GM12878 (cell line): ENCODE data around the gene SOS1. TPM values are rescaled to one million over a fixed set of nuclear protein-coding genes. Genes with fewer than 3 reads are reported as not detected.
A peak's percentile ranks its signal among the peaks of the same experiment; 100 is the strongest.

Source experiments
- ATAC-seq: fragments of 200-7000 bp; cut with Tn5 transposase; 3 replicates; pipeline ENCODE4 v1.9.1; 2020; ENCODE audit warnings: mild to moderate bottlenecking, moderate library complexity
- BruUV-seq: library from RNA; stranded (reverse); fragments of 400-500 nt; replicated peaks from 2 replicates; lab custom pipeline; 2021; lab: Mats Ljungman, UMichigan
- CTCF ChIA-PET: fragments of 300-600 bp; sonication (Branson Sonifier 250); formaldehyde crosslinking; extraction: SDS; loops from one replicate; lab custom pipeline; 2021; ENCODE audit warnings: inconsistent platforms; lab: Yijun Ruan, JAX
- POLR2A ChIA-PET: fragments of 350-600 bp; formaldehyde crosslinking; extraction: SDS; loops from one replicate; lab custom pipeline; 2021; ENCODE audit warnings: inconsistent platforms; lab: Charles Lee
- RAD21 ChIA-PET: fragments of 300-600 bp; sonication (Branson Sonifier 250); formaldehyde crosslinking; loops from one replicate; lab custom pipeline; 2023; ENCODE audit warnings: antibody characterized with exemption; ENCODE audit not compliant: unreplicated experiment; lab: Charles Lee
- SMC1A ChIA-PET: fragments of 300-600 bp; sonication (Branson Sonifier 250); formaldehyde crosslinking; loops from one replicate; lab custom pipeline; 2023; ENCODE audit not compliant: unreplicated experiment, uncharacterized antibody; lab: Charles Lee
- DNase-seq: peaks from one replicate; pipeline ENCODE4 v3.0.0-alpha.2; 2011; ENCODE audit warnings: low read depth, low spot score
- FAIRE-seq: peaks from 3 replicates; lab custom pipeline; 2011; peaks lifted over from hg19 to GRCh38; lab: Jason Lieb, UNC
- H2AFZ ChIP-seq: 2 replicates; pipeline ENCODE4 v1.6.0; 2011; ENCODE audit warnings: low read depth, low read length, control low read depth; ENCODE audit not compliant: control insufficient read depth
- H3K27ac ChIP-seq: 2 replicates; pipeline ENCODE4 v1.5.1; 2011; ENCODE audit warnings: control low read depth; ENCODE audit not compliant: control insufficient read depth, insufficient read depth
- H3K27me3 ChIP-seq, 2 experiments: replicated peaks in 1 of 2; 2 replicates each; pipeline versions ENCODE4 v1.6.0 to v1.6.1; 2011; ENCODE audit warnings: low read length in 1 of 2; ENCODE audit not compliant: control insufficient read depth in 2 of 2, insufficient read depth in 2 of 2
- H3K36me3 ChIP-seq, 2 experiments: 2 replicates each; pipeline ENCODE4 v1.5.1; 2011; ENCODE audit warnings: low read length in 1 of 2; ENCODE audit not compliant: control insufficient read depth in 2 of 2, insufficient read depth in 2 of 2
- H3K4me1 ChIP-seq: 2 replicates; pipeline ENCODE4 v1.6.1; 2011; ENCODE audit warnings: mild to moderate bottlenecking, low read length, moderate library complexity, mixed read lengths; ENCODE audit not compliant: control insufficient read depth, insufficient read depth
- H3K4me2 ChIP-seq: 2 replicates; pipeline ENCODE4 v1.6.0; 2011; ENCODE audit warnings: control low read depth; ENCODE audit not compliant: control insufficient read depth, insufficient read depth
- H3K4me3 ChIP-seq: fragments of 200-600 bp; sonication (generic); 2 replicates; pipeline ENCODE4 v1.5.1; 2016
- H3K79me2 ChIP-seq: 2 replicates; pipeline ENCODE4 v1.6.0; 2011; ENCODE audit warnings: low read length; ENCODE audit not compliant: control insufficient read depth, insufficient read depth
- H3K9ac ChIP-seq: 2 replicates; pipeline ENCODE4 v1.8.0; 2011; ENCODE audit warnings: low read length, control low read depth, mixed read lengths; ENCODE audit not compliant: control insufficient read depth, insufficient read depth
- H3K9me3 ChIP-seq: replicated peaks from 3 replicates; pipeline ENCODE4 v1.5.1; 2011; ENCODE audit warnings: mild to moderate bottlenecking, low read length; ENCODE audit not compliant: control insufficient read depth, insufficient read depth
- H4K20me1 ChIP-seq: 2 replicates; pipeline ENCODE4 v1.6.0; 2011; ENCODE audit not compliant: control insufficient read depth, insufficient read depth
- ASH2L ChIP-seq: fragments of 300-600, 200-600 bp; sonication (generic); IDR thresholded peaks from 2 replicates; pipeline ENCODE4 v1.6.1; 2017; ENCODE audit warnings: low read depth, mild to moderate bottlenecking, borderline replicate concordance
- EZH2 ChIP-seq: IDR thresholded peaks from 2 replicates; pipeline ENCODE4 v1.6.1; 2012; ENCODE audit warnings: low read depth, mild to moderate bottlenecking, control low read depth, inconsistent platforms, low read length, borderline replicate concordance; ENCODE audit not compliant: control insufficient read depth
- LARP7 ChIP-seq: fragments of 450-650 bp; IDR thresholded peaks from 2 replicates; pipeline ENCODE4 v1.6.1; 2017; ENCODE audit warnings: mild to moderate bottlenecking
- POLR2AphosphoS5 ChIP-seq: IDR thresholded peaks from 2 replicates; pipeline ENCODE4 v1.6.1; 2011; ENCODE audit warnings: mild to moderate bottlenecking, low read length, inconsistent platforms
- RAD21 ChIP-seq: IDR thresholded peaks from 2 replicates; pipeline ENCODE4 v1.6.1; 2011; ENCODE audit warnings: mild to moderate bottlenecking, low read depth, low read length, moderate library complexity; ENCODE audit not compliant: insufficient read depth
- RELA ChIP-seq: fragments of 450-650 bp; IDR thresholded peaks from 2 replicates; pipeline ENCODE4 v1.8.0; 2014; ENCODE audit warnings: borderline replicate concordance; ENCODE audit not compliant: partially characterized antibody
- SKIL ChIP-seq: fragments of 450-650 bp; IDR thresholded peaks from 2 replicates; pipeline ENCODE4 v1.6.1; 2017; ENCODE audit warnings: mild to moderate bottlenecking, low read depth, inconsistent platforms; ENCODE audit not compliant: poor library complexity, severe bottlenecking
- STAT1 ChIP-seq: fragments of 450-650 bp; conservative IDR thresholded peaks from 2 replicates; pipeline ENCODE4 v1.6.1; 2014; ENCODE audit warnings: antibody characterized with exemption, mild to moderate bottlenecking
- ZNF687 ChIP-seq: fragments of 450-650 bp; IDR thresholded peaks from 2 replicates; pipeline ENCODE4 v1.6.1; 2017; ENCODE audit warnings: mild to moderate bottlenecking, moderate library complexity
- WGBS: methylation state at CpG from one replicate; pipeline ENCODE4 v1.1.6; 2016; ENCODE audit warnings: low lambda C conversion rate; ENCODE audit not compliant: insufficient replicate concordance, insufficient coverage; ENCODE audit errors: missing lambda C conversion rate; 5-methylcytosine and 5-hydroxymethylcytosine counted together
- in situ Hi-C: fragments of 300-500 bp; cut with MboI; formaldehyde crosslinking; loops from 9 replicates; pipeline ENCODE4 v1.14.3; 2018; ENCODE audit warnings: mixed read lengths
- intact Hi-C: fragments of 100-400 bp; cut with micrococcal nuclease; formaldehyde crosslinking; loops from one replicate; pipeline ENCODE4 v1.14.2; 2022; ENCODE audit not compliant: unreplicated experiment
- polyA plus RNA-seq, 11 experiments: library from polyadenylated mRNA; depleted of rRNA in 4 of 11; unstranded in 6 of 11; stranded (reverse) in 5 of 11; fragments of >200 nt; fragmentation: Nextera tagmentation in 4 of 11; fragmentation: Illumina TruSeq in 1 of 11; extraction: Ambion mirVana in 4 of 11; extraction: Trizol in 1 of 11; gene quantifications; 1 replicate in 1 of 11; 2 replicates in 10 of 11; pipeline versions ENCODE4 v1.2.1 to v1.2.3, GENCODE V29; 2011 to 2016; ENCODE audit warnings: inconsistent platforms in 2 of 11, missing spikeins in 2 of 11, low read depth in 1 of 11
- total RNA-seq, 4 experiments: library from RNA; depleted of rRNA in 3 of 4; stranded (reverse); fragments of >200 nt in 3 of 4; fragmentation: Illumina TruSeq in 1 of 4; extraction: Trizol in 1 of 4; gene quantifications; 2 replicates each; pipeline versions ENCODE4 v1.2.1 to v1.2.3, GENCODE V29; 2013 to 2021
- TF ChIP-seq, protein P1 (sequence below): fragments of 450-650 bp; formaldehyde crosslinking; IDR thresholded peaks from 2 replicates; pipeline ENCODE4 v1.4.0; 2022; ENCODE audit warnings: mild to moderate bottlenecking, moderate library complexity

Gene SOS1
- total and polyA plus RNA-seq, 10 of the 15 experiments (the other 5 are each of a cell fraction or from before 2014, with no cell fraction given): 2.1 to 24.1 (median 8.5) TPM

GRCh38 chr2:39059366-39059952, 61.4 kb downstream of the SOS1 start (continued):
- TF ChIP-seq ZNF687: no peak
- TF ChIP-seq RAD21: peak; percentile 74

DNA sequence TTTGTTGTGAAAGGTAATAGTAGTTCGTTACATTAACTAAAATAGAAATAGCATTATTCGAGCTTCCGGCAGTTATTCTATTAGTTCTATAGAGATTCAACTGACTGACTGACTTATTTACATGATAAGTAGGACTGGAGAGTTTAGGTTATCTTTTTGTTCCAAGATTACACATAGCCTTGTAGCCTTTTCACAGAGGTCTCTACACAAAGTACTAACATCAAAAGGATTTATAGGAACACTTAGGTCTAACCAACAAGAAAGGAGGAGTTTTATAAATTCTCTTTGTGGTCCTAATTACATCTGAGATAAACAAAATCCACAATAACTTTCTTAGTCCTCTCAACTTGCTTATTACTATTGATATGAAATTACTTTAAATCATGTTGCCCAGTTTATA, 62.8 kb downstream of the SOS1 start:
- no peak overlapping the region for H3K9ac ChIP-seq
- CTCF ChIA-PET: interaction anchor here (0.8 to 11.0 kb wide), 17 partner anchors 8 to 673 kb away, joined by 3 to 285 read pairs (median 4); partner anchors contain the start of gene SOS1
- no peaks in the 10 kb centered on the region for H4K20me1 ChIP-seq
- H3K27me3 ChIP-seq: no peaks in the 10 kb centered on the region
- no peak overlapping the region for H3K4me2 ChIP-seq
- H3K9me3 ChIP-seq: no peaks in the 10 kb centered on the region
- FAIRE-seq: no peak
- H3K79me2 ChIP-seq: no peaks in the 10 kb centered on the region
- 97% methylated on average over 3 of the region's 3 CpGs for whole genome bisulfite sequencing
- in situ Hi-C loops: loop anchor here (25.0 kb wide), 1 partner anchor 679 kb away; no protein-coding TSS in a partner anchor
- no peak for DNase-seq
- RAD21 ChIA-PET: interaction anchor here (1.1 to 9.2 kb wide), 6 partner anchors 11 to 672 kb away, joined by 4 to 125 read pairs (median 8); partner anchors contain the start of gene SOS1
- POLR2A ChIA-PET: no interaction called here
- SMC1A ChIA-PET: interaction anchor here (0.6 to 8.1 kb wide), 15 partner anchors 9 to 673 kb away, joined by 3 to 75 read pairs (median 4); partner anchors contain the start of gene SOS1
- no peak overlapping the region for H3K4me3 ChIP-seq
- H3K36me3 ChIP-seq: no peaks in the 10 kb centered on the region
- BruUV-seq: no TSS peak
- intact Hi-C loops: loop anchor here (2.0 to 5.0 kb wide), 2 partner anchors 61 to 111 kb away; no protein-coding TSS in a partner anchor
- no peaks in the 10 kb centered on the region for H3K4me1 ChIP-seq
- TF ChIP-seq POLR2AphosphoS5 (no peak), SKIL (no peak), STAT1 (no peak), EZH2 (no peak), ASH2L (no peak), RELA (no peak), LARP7 (no peak)
- TF ChIP-seq, protein P1, sequence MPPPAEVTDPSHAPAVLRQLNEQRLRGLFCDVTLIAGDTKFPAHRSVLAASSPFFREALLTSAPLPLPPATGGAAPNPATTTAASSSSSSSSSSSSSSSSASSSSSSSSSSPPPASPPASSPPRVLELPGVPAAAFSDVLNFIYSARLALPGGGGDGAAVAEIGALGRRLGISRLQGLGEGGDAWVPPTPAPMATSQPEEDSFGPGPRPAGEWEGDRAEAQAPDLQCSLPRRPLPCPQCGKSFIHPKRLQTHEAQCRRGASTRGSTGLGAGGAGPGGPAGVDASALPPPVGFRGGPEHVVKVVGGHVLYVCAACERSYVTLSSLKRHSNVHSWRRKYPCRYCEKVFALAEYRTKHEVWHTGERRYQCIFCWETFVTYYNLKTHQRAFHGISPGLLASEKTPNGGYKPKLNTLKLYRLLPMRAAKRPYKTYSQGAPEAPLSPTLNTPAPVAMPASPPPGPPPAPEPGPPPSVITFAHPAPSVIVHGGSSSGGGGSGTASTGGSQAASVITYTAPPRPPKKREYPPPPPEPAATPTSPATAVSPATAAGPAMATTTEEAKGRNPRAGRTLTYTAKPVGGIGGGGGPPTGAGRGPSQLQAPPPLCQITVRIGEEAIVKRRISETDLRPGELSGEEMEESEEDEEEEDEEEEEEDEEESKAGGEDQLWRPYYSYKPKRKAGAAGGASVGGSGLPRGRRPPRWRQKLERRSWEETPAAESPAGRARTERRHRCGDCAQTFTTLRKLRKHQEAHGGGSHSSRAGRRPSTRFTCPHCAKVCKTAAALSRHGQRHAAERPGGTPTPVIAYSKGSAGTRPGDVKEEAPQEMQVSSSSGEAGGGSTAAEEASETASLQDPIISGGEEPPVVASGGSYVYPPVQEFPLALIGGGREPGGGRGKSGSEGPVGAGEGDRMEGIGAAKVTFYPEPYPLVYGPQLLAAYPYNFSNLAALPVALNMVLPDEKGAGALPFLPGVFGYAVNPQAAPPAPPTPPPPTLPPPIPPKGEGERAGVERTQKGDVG (CRISPR knock-in tag): no peak
- TF ChIP-seq, all 136 proteins: peak for 0
- Histone ChIP-seq H3K27ac (no peak overlapping the region), H2AFZ (no peak overlapping the region)
- no peak for ATAC-seq
